ENCODE results near the gene CAMSAP3.
A peak's percentile ranks its signal among the peaks of the same experiment; 100 is the strongest.

The CAMSAP3 gene, protein sequence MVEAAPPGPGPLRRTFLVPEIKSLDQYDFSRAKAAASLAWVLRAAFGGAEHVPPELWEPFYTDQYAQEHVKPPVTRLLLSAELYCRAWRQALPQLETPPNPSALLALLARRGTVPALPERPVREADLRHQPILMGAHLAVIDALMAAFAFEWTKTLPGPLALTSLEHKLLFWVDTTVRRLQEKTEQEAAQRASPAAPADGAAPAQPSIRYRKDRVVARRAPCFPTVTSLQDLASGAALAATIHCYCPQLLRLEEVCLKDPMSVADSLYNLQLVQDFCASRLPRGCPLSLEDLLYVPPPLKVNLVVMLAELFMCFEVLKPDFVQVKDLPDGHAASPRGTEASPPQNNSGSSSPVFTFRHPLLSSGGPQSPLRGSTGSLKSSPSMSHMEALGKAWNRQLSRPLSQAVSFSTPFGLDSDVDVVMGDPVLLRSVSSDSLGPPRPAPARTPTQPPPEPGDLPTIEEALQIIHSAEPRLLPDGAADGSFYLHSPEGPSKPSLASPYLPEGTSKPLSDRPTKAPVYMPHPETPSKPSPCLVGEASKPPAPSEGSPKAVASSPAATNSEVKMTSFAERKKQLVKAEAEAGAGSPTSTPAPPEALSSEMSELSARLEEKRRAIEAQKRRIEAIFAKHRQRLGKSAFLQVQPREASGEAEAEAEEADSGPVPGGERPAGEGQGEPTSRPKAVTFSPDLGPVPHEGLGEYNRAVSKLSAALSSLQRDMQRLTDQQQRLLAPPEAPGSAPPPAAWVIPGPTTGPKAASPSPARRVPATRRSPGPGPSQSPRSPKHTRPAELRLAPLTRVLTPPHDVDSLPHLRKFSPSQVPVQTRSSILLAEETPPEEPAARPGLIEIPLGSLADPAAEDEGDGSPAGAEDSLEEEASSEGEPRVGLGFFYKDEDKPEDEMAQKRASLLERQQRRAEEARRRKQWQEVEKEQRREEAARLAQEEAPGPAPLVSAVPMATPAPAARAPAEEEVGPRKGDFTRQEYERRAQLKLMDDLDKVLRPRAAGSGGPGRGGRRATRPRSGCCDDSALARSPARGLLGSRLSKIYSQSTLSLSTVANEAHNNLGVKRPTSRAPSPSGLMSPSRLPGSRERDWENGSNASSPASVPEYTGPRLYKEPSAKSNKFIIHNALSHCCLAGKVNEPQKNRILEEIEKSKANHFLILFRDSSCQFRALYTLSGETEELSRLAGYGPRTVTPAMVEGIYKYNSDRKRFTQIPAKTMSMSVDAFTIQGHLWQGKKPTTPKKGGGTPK

DNA sequence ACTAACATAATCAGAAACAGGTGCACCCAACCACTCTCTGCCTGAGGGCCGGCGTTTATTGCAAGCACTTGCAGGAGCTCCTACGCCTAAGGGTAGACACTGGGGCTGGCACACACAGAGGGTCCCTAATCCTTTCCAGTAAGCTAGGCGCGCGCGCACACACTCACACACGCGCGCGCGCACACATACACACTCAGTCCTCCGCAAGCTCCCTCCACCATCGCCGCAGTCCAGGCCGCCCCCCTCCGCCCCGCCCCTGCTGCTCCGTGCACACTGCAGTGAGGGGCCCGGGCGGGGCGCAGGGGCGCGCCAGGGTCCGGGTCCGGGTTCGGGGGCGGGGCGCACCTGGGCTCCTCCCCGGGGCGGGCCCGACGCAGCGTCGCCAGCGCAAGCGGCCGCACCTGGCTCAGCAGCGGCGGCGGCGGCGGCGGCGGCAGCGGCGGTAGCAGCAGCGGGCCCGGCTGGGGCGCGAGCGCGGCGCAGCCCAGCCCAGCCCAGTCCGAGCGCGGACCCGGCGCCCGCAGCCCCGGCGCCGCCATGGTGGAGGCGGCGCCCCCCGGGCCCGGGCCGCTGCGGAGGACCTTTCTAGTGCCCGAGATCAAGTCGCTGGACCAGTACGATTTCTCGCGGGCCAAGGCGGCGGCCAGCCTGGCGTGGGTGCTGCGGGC lies at the start of gene CAMSAP3:
Gene CAMSAP3, plus strand, starts transcription at position 398 of the 668 bp plus-strand sequence. Its CDS starts 140 bp downstream, at position 538.
- peak in 21 of 56 donors; percentile 4 to 72 (median 22) for DNase-seq

DNA sequence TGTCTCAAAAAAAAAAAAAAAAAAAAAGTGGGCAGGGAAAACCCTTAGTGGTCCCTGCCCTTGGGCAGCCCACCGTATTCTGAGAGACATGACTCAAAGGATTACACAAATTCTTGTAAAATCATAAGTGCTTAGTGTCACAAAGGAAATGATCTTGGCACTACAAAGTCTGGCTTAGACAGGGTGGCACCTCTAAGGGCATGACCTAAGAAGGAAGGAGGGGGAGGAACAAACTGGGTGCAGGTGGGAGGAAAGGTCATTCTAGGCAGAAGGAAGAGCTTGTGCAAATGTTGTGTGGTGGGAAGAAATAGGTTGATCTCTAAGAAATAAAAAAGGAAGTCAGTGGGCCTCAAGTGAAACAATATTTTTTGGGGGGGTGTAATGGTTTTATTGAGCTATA lies 49.8 kb upstream of the CAMSAP3 start:
- no peak for DNase-seq

DNA sequence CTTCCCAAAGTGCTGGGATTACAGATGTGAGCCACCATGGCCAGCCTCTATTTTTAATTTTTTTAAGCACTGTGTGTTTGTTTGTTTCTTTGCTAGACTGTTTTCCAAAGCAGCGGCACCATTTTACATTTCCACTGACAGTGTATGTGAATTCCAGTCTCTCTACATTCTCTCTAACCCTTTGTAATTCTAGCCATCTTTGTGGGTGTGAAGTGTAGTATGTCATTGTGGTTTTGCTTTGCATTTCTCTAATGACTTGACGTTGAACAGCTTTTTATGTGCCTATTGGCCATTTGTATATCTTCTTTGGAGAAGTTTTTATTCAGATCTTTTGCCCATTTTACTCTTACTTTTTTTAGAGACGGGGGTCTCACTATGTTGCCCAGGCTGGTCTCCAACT lies 48.5 kb upstream of the CAMSAP3 start:
- no peak for DNase-seq

DNA sequence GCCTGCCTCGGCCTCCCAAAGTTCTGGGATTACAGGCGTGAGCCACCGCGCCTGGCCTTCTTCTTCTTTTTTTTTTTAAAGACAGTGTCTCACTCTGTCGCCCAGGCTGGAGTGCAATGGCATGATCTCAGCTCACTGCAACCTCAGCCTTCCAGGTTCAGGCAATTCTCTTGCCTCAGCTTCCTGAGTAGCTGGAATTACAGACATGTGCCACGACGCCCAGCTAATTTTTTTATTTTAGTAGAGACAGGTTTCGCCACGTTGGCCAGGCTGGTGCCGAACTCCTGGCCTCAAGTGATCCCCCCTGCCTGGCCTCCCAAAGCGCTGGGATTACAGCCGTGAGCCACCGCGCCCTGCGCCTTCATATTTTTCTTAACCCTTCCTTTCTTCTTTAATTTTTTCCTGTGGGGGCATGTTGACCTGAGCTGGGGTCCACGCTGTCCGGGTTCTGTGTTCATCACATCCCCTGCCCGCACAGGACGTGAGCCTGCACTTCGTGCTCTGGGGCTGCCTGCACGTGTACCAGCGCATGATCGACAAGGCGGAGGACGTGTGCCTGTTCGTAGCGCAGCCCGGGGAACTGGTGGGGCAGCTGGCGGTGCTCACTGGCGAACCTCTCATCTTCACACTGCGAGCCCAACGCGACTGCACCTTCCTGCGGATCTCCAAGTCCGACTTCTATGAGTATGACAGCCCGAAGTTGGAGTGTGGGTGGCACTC lies 46.1 kb upstream of the CAMSAP3 start:
- DNase-seq: no peak

DNA sequence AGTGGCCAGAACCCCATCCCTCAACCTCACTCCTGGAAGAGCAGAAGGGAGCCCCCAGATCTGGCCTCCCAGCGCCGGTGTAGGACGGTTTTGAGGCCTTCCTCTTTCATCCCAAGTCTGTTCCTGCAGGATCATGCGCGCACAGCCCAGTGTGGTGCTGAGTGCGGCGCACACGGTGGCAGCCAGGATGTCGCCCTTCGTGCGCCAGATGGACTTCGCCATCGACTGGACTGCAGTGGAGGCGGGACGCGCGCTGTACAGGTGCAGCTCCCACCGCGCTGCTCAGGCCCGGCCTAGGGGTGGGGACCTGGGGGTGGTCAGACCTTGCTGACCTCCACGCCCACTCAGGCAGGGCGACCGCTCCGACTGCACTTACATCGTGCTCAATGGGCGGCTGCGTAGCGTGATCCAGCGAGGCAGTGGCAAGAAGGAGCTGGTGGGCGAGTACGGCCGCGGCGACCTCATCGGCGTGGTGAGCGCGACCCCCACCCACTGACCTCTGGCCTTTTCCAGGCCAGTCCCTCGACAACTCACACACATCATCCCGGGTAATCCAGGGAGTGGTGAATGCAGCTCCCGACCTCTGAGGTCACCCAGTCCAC lies 45.4 kb upstream of the CAMSAP3 start:
- no peak for DNase-seq

DNA sequence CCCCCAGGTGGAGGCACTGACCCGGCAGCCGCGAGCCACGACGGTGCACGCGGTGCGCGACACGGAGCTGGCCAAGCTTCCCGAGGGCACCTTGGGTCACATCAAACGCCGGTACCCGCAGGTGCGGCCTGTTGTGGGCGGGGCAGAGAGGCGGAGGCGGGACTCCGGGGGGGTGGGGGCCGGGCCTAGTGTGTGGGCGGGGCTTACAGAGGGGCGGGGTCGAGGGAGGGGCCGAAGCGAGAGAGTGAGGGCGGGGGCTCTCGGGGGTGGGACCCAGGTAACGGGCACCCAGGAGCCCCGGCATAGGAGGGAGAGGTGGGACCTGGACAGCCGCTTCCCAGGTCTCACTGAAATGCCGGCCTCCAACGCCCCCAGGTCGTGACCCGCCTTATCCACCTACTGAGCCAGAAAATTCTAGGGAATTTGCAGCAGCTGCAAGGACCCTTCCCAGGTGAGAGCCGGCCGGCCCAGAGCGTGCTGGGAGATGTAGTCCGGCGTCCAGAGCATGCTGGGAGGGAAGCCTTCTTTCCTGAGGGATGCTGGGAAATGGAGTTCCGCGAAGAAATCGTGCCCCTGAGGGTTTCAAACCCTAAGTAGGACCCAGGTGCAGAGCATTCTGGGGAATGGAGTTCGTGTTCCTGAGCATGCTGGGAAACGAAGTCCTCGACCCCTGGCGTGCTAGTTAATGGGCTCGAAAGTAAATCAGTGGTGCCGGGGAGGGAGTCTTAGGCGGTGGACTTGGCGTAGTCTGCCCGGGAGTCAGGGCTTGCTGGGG lies 44.5 kb upstream of the CAMSAP3 start:
- DNase-seq: peak in 55 of 56 donors; percentile 4 to 91 (median 68)

DNA sequence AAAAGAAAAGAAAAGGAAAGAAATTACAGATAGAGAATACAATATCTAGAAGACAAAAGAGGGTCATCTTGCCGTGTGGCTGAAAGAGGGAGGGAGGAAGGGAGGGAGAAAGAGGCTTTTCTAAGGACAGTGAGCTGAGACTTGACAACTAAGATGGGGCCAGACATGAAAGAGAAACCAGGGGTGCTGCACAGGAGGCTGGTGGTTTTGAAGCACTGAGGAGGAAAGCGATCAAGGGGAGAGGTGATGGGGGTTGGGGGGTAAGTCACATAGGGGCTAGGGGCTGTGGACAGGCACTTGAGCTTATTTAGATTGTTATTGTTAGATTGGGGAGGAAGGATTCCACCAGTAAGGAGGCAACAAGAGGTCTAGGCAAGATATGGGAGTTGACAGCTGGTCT lies 42.9 kb upstream of the CAMSAP3 start:
- DNase-seq: no peak

DNA sequence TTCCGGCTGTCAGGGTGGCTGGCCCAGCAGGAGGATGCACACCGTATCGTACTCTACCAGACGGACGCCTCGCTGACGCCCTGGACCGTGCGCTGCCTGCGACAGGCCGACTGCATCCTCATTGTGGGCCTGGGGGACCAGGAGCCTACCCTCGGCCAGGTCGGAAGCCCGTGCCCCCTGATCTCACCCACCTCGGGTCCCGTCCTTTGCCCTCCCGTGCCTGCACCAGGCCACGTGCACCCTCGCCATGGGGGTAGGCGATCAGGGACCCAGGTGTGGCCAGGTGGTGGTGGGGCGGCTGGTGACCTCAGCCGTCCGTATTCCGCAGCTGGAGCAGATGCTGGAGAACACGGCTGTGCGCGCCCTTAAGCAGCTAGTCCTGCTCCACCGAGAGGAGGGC lies 41.1 kb upstream of the CAMSAP3 start:
- no peak for DNase-seq

DNA sequence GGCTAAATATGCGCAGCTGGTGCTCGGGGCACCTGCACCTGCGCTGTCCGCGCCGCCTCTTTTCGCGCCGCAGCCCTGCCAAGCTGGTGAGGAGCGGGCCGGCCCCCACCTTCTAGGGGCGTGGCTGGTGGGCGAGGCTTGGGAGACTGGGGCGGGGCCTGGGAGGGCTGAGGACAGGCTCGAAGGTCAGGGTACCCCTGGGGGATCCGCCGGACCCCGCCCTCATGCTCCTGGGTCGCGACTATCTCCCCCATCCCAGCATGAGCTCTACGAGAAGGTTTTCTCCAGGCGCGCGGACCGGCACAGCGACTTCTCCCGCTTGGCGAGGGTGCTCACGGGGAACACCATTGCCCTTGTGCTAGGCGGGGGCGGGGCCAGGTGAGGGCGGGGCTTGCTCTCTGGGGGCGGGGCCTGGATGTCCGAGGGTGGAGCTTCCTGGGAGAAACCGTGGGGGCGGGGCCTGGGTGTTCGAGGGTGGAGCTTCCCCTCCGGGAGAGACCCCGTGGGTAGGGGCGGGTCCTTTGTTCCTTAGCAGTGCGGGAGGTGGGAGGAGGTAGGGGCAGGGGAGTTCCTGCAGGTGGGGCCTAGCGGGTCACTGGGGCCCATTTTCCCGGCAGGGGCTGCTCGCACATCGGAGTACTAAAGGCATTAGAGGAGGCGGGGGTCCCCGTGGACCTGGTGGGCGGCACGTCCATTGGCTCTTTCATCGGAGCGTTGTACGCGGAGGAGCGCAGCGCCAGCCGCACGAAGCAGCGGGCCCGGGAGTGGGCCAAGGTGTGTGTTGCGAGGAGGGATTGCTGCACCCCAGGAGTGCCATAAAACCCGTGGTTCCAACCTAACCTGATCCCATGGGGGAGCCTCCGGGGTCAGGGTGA lies 40.4 kb upstream of the CAMSAP3 start:
- peak in 3 of 56 donors; percentile 12 to 53 (median 28) for DNase-seq

DNA sequence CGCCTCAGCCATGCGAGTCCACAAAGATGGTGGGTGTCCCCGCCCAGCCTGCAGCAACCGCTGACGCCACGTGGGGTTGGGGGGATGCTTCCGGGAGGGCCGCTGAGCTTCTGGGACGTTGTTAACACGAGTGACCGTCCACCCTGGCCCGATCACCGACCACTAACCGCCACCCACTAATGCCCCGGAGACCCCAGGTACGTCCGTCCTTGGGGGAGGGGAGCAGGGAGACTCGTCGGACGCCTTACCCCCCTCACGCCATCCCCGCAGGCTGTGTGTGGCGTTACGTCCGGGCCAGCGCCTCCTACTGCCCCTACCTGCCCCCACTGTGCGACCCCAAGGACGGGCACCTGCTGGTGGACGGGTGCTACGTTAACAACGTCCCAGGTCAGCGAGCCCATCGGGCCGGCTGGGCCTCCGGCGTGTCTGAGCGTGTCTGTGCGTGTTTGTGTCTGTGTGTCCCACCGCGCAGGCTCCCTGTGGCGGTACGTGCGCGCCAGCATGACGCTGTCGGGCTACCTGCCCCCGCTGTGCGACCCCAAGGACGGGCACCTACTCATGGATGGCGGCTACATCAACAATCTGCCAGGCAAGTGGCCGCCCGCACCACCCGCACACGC lies 38.9 kb upstream of the CAMSAP3 start:
- DNase-seq: no peak

DNA sequence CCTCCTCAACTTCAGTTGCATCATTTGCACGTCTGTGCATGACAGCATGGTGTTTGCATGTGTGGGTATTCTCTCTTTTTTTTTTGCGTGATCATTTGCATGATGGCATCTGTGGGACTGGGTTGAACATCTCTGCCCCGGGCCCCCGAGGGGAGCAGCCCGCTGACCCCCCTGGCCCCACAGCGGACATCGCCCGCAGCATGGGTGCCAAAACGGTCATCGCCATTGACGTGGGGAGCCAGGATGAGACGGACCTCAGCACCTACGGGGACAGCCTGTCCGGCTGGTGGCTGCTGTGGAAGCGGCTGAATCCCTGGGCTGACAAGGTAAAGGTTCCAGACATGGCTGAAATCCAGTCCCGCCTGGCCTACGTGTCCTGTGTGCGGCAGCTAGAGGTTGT lies 37.0 kb upstream of the CAMSAP3 start:
- DNase-seq: no peak

DNA sequence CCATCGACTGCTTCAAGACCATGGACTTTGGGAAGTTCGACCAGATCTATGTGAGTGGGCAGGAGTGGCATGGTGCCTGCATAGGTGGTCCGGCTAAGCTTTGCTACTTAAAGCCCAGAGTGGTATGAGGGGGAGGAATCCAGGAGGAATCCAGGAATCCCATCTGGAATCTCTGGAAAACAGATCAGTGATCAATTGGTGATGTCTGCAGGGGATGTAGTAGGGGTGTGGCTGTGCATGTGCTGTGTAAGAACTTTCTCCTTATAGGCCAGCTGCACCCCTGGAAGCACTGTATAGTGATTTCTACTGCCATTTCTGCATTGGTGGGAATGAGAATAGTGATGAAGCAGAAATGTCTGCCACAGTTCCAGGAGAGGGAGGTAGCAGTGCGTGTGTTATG lies 36.6 kb upstream of the CAMSAP3 start:
- DNase-seq: no peak

DNA sequence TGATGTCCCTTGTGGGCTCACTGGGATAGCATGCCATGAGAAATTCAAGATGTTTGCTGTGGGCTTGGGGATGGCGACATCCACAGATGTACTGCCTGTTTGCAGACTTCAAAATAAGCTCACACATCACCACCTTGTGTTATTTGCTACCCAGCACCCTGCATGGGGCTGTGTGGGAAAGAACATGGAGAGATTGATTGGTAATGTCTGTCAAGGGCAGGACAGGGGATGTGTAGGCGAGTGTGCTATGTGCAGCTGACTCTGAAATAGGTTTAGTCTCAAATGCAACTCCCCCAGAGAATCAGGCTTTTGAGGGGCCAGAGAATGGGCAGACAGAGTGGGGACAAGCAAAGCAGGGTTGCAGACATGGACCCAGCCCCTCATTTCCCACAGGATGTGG lies 35.4 kb upstream of the CAMSAP3 start:
- no peak for DNase-seq

DNA sequence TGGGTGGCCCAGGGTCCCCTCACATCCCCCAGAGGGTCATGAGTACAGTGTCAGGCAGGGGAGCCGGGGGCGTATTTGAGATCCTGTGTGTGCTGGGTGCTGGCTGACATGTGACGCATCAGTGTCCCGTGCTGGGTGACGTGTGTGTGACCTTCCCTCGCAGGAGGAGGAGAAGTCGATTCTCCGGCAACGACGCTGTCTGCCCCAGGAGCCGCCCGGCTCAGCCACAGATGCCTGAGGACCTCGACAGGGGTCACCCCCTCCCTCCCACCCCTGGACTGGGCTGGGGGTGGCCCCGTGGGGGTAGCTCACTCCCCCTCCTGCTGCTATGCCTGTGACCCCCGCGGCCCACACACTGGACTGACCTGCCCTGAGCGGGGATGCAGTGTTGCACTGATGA lies 34.3 kb upstream of the CAMSAP3 start:
- DNase-seq: peak in 6 of 56 donors; percentile 5 to 38 (median 8)

DNA sequence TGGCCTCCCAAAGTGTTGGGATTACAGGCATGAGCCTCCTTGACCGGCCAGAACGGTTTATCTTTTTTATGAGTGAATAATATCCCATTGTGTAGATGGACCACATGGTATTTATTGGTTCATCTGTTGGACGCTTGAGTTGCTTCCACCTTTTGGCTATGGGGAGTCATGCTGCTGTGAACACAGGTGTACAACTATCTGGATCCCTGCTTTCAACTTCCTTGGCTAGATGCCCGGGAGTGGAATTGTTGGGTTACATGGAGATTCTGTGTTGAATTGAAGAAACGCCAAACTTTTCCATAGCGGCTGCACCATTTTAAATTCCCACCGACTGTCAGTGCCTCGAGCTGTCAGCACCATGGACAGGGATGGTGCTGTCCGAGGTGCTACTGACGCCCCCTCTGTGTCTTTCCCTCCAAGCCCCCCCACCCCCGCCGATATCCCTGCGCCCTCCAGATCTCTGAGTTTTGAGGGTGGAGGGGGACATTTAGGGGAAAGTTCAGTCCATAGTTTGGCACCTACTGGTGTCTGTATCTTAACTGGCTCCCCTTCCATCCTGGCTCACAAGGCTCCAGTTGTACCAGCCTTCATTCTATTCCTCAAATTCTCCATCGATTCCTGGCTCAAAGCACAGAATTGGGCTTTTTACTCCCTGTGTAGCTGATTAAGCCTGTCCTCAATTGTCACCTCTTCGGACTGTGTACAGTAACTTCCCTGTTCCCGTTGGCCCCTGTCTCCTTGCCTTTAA lies 32.8 kb upstream of the CAMSAP3 start:
- DNase-seq: no peak

DNA sequence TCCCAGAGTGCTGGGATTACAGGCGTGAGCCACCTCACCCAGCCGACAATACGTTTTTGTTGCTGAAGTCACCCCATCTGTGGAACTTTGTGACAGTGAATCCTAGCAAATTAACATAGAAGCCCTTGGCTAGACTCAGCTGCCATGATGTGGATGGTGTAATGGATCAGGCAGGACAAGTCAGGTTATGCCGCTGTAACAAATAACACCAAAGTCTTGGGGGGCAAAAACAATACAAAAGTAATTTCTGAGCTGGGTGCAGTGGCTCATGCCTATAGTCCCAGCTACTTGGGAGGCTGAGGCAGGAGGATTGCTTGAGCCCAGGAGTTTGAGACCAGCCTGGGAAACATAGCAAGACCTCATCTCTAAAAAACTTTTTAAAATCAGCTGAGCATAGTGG lies 30.8 kb upstream of the CAMSAP3 start:
- no peak for DNase-seq

DNA sequence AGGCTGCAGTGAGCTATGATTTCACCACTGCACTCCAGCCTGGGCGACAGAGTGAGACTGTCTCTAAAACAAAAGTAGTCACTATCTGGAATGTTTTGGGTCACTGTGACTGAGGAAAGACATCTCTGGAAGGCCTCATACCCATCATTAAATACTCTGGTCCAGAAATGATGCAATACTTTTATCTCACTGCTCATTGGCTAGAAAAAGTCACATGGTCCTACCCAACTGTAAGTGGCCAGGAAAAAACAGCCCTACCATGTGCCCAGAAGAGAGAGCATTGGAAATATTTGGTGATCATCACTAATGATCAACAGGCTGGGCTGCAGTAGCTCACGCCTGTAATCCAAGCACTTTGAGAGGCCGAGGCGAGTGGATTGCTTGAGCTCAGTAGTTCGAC lies 30.3 kb upstream of the CAMSAP3 start:
- no peak for DNase-seq
